Fibroblast of villous mesenchyme (primary cell): ENCODE data around the gene DNALI1. TPM values are rescaled to one million over a fixed set of nuclear protein-coding genes. Genes with fewer than 3 reads are reported as not detected.
"Not testable (repeated sequence)": the region's sequence is repeated elsewhere in the genome, so short reads cannot be mapped to it uniquely, and the experiment has no call there.

ENCODE experiments used
- DNase-seq: peaks from one replicate; pipeline ENCODE4 v3.0.0-alpha.2; 2010; ENCODE audit warnings: low read depth
- H3K4me3 ChIP-seq: 2 replicates; pipeline ENCODE4 v1.5.1; 2011; ENCODE audit warnings: low read depth, mild to moderate bottlenecking, low read length
- CTCF ChIP-seq: IDR thresholded peaks from 2 replicates; pipeline ENCODE4 v1.5.1; 2012; ENCODE audit warnings: low read depth, mild to moderate bottlenecking, low read length; ENCODE audit not compliant: insufficient read depth
- total RNA-seq: library from RNA; depleted of rRNA; stranded (reverse); fragments of >200 nt; gene quantifications from 2 replicates; pipeline ENCODE4 v1.2.3, GENCODE V29; 2012

DNALI1 gene
- total RNA-seq, 1 donor: 7.3 TPM

DNA sequence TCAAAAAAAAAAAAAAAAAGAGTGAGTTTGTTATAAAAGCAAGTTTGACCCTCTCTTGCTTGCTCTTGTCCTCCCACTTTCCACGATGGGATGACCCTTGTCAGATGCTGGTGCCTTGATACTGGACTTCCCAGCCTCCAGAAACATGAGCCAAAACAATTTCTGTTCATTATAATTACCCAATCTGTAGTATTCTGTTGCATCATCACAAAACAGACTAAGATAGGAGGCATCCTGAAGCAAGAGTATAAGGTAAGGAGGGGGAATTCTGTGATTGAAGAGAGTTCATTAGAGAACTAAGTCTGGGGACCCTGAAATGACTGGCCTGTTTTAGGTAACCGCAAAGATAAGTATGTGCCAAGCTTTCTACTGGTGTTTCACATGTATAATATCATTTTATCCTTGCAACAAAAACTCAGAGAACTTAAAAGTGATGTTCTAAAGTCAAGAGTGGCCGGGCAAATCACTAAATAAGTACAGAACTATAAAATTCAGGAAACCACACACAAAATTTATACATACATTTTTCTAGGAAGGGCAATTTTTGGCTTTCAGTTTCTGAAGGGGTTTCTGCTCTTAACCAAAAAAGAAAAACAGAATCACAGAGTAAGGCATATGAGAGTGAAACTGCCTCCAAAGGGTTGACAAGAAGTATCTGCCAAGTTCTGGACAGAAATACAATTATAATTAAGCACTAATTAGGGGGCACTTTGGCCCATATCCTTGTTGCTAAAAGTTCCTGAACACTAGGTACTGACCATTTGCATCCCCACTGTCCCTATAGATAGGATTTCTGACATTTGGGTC, 14.0 kb downstream of the DNALI1 start:
- no peak for TF ChIP-seq CTCF
- H3K4me3 ChIP-seq: no peak overlapping the region
- peak; percentile 32 for DNase-seq

DNA sequence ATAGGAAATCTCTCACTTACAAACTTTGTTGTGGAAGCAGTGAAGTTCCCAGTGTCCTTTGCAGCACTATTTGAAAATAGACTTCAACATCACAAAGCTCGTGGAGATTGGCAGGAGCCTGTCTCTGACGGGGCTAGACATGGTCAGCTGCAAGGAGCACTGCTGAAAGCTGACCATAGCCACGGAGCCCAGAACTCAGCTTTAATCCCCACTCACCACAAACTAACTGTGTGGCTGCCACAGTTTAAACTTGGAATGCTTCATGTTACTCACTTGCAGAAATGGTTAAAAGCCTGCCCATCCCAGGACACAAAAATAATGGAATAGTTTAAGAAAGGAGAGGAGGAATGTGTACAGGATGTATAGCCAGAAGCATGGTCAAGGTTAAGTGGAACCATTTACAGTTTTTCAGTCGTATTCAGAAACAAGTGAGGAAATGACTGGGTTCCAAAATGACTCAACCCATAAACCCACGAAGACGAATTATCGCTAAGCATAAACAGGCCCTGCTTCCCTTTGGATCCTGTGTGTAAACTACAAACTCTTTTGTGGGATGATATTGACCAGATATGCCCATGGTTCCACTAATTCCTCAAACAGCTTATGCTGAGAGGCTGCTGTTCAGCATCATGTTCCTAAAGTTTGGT, 18.2 kb downstream of the DNALI1 start:
- TF ChIP-seq CTCF: no peak
- DNase-seq: peak; percentile 99
- H3K4me3 ChIP-seq: no peak overlapping the region

DNA sequence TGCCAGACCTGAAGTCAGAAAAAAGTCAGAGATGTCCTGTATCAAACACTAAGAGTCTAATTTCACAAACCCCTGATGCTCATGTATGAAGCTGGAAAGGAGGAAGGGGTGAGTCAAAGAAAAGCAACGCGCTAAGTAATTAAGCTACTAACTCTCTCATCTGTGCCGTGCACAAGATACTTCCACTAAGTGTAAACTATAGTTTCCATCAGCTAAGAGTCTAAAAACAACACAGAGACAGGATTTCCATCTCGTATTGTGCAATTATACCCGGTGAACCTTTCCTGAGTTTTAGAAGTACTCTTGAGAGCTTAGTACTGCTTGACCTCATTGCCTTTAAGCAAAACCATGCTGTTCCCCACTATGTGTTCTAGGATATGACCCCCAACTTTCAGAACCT, 19.0 kb downstream of the DNALI1 start:
- H3K4me3 ChIP-seq: no peak overlapping the region
- peak; percentile 91 for DNase-seq
- no peak for TF ChIP-seq CTCF

- DNase-seq, H3K4me3 ChIP-seq: not testable (repeated sequence)
Observed at GRCh38 chr1:37584544-37584943, 27.8 kb downstream of the DNALI1 start.

DNA sequence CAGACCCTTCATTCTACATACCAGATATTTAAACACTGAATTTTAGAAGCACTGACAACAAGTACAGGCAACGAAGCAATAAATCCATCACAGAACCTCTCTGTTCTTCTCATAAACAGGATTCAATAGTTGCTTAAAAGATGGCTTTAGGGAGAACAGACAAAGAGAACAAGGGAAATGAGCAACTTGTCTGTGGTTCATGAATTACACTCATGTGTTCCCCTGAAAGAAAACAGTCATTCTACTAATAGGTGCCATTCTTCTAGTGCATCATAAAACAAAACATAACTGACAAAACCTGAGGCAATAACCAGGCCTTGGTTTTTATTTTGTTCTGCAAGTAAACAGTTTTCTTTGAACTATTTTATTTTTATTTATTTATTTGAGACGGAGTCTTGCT, 32.2 kb downstream of the DNALI1 start:
- no peak for DNase-seq
- no peak for TF ChIP-seq CTCF
- no peak overlapping the region for H3K4me3 ChIP-seq

- no peak for DNase-seq
- peak overlapping the region; percentile 81 for H3K4me3 ChIP-seq
- TF ChIP-seq CTCF: no peak
Observed at GRCh38 chr1:37593726-37594125, 37.0 kb downstream of the DNALI1 start.

- no peak for TF ChIP-seq CTCF
- H3K4me3 ChIP-seq: peak within 1 kb of the TSS; percentile 81
Observed at GRCh38 chr1:37595440-37596181, 38.9 kb downstream of the DNALI1 start, which contains the start of gene GNL2. TSS of gene GNL2 (minus strand) at chr1:37595937. CDS start at chr1:37595822, 115 bp downstream.

More at GRCh38 chr1:37595440-37596181, 38.9 kb downstream of the DNALI1 start, which contains the start of gene GNL2:
- DNase-seq: peak; percentile 97
